Tibial artery (tissue), 4 donors: ENCODE data around the gene IGSF23.

ENCODE experiments used
- DNase-seq, 2 donors: peaks; one replicate each; pipeline ENCODE4 v3.0.0-alpha.2; 2019
- H3K27ac ChIP-seq, 2 donors: fragments of 200-600 bp; sonication (generic) in 1 of 2; 1 replicate in 1 of 2; 2 replicates in 1 of 2; pipeline ENCODE4 v1.5.1; 2018 to 2019; ENCODE audit warnings: mild to moderate bottlenecking in 1 of 2
- H3K27me3 ChIP-seq, 2 donors: fragments of 200-600 bp; sonication (generic) in 1 of 2; one replicate each; pipeline versions ENCODE4 v1.5.1 to v1.6.0; 2016 to 2019
- H3K36me3 ChIP-seq, 3 donors: fragments of 200-600 bp; sonication (generic) in 2 of 3; one replicate each; pipeline ENCODE4 v1.5.1; 2016 to 2019; ENCODE audit warnings: mild to moderate bottlenecking in 2 of 3
- H3K4me1 ChIP-seq, 4 donors: fragments of 200-600 bp; sonication (generic) in 2 of 4; 1 replicate in 3 of 4; 2 replicates in 1 of 4; pipeline ENCODE4 v1.5.1; 2016 to 2019
- H3K4me3 ChIP-seq, 2 donors: fragments of 200-600 bp; sonication (generic) in 1 of 2; 1 replicate in 1 of 2; 2 replicates in 1 of 2; pipeline ENCODE4 v1.5.1; 2018 to 2019; ENCODE audit warnings: mild to moderate bottlenecking in 2 of 2
- H3K9me3 ChIP-seq, 3 donors: fragments of 200-600 bp; sonication (generic) in 1 of 3; one replicate each; pipeline ENCODE4 v1.5.1; 2016 to 2019
- intact Hi-C: fragments of 100-400 bp; cut with DNase I; formaldehyde crosslinking; loops from one replicate; pipeline ENCODE4 v1.15.0; 2023; ENCODE audit warnings: low total_unique reads
- TF ChIP-seq, protein P1 (sequence below), 2 experiments: fragments of 200-600 bp in 1 of 2; fragments of 450-650 bp in 1 of 2; IDR thresholded peaks; one replicate each; pipeline ENCODE4 v1.5.1; 2017 to 2019; ENCODE audit warnings: antibody characterized with exemption in 2 of 2, mild to moderate bottlenecking in 1 of 2, moderate library complexity in 1 of 2

Gene IGSF23

GRCh38 chr19:44575116-44575700, 38.2 kb upstream of the IGSF23 start:
- intact Hi-C loops: loop anchor here (2.0 kb wide), 1 partner anchor 82 kb away; no protein-coding TSS in a partner anchor
- no peaks in the 10 kb centered on the region for H3K9me3 ChIP-seq
- no peaks in the 10 kb centered on the region for H3K36me3 ChIP-seq
- peaks cover 0 to 13% of the 10 kb centered on the region in 2 donors for H3K27me3 ChIP-seq
- no peaks in the 10 kb centered on the region for H3K4me1 ChIP-seq
- H3K27ac ChIP-seq: no peak overlapping the region
- TF ChIP-seq, protein P1, sequence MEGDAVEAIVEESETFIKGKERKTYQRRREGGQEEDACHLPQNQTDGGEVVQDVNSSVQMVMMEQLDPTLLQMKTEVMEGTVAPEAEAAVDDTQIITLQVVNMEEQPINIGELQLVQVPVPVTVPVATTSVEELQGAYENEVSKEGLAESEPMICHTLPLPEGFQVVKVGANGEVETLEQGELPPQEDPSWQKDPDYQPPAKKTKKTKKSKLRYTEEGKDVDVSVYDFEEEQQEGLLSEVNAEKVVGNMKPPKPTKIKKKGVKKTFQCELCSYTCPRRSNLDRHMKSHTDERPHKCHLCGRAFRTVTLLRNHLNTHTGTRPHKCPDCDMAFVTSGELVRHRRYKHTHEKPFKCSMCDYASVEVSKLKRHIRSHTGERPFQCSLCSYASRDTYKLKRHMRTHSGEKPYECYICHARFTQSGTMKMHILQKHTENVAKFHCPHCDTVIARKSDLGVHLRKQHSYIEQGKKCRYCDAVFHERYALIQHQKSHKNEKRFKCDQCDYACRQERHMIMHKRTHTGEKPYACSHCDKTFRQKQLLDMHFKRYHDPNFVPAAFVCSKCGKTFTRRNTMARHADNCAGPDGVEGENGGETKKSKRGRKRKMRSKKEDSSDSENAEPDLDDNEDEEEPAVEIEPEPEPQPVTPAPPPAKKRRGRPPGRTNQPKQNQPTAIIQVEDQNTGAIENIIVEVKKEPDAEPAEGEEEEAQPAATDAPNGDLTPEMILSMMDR (IDR thresholded peaks at IDR 0.05): no peak
- no peak for DNase-seq
- H3K4me3 ChIP-seq: no peak overlapping the region

DNA sequence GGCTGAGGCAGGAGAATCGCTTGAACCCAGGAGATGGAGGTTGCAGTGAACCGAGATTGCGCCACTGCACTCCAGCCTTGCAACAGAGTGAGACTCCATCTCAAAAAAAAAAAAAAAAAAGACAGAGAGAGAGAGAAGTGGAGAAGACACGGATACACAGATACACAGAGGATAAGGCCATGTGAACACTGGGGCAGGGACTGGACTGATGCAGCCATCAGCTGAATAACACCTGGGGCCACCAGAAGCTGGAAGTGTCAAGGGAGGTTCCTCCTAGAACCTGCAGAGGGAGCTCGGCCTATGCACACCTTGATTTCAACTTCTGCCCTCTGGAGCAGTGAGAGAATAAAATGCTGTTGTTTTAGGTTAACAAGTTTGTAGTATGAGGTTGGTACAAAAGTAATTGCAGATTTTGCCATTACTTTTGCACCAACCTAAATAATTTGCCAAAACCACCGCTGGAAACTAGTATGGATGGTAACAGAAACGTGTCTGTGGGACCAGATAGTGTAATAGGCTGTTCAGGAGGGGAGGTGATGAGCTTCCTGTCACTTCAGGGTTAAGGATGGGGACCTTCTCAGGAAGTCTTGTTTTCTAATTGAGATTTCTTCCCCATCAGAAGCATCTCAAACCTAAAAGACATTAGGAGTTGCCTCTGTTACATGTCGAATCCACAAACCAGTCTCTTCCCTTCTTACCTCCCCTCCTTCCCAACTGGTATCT, 36.4 kb upstream of the IGSF23 start:
- Histone ChIP-seq H3K27me3 (peaks cover 0 to 8% of the 10 kb centered on the region in 2 donors), H3K9me3 (no peaks in the 10 kb centered on the region), H3K4me1 (no peaks in the 10 kb centered on the region), H3K36me3 (no peaks in the 10 kb centered on the region), H3K27ac (no peak overlapping the region), H3K4me3 (no peak overlapping the region)
- intact Hi-C loops: no loop called here
- TF ChIP-seq, protein P1 (IDR thresholded peaks at IDR 0.05): no peak
- no peak for DNase-seq

GRCh38 chr19:44577566-44577874, 35.8 kb upstream of the IGSF23 start:
- no peaks in the 10 kb centered on the region for H3K9me3 ChIP-seq
- no peaks in the 10 kb centered on the region for H3K4me1 ChIP-seq
- H3K27me3 ChIP-seq: peaks cover 0 to 5% of the 10 kb centered on the region in 2 donors
- TF ChIP-seq, protein P1 (IDR thresholded peaks at IDR 0.05): no peak
- no peak overlapping the region for H3K4me3 ChIP-seq
- intact Hi-C loops: no loop called here
- no peak for DNase-seq
- no peaks in the 10 kb centered on the region for H3K36me3 ChIP-seq
- no peak overlapping the region for H3K27ac ChIP-seq

GRCh38 chr19:44579663-44580365, 33.5 kb upstream of the IGSF23 start:
- no peaks in the 10 kb centered on the region for H3K9me3 ChIP-seq
- no peak overlapping the region for H3K4me3 ChIP-seq
- H3K27ac ChIP-seq: no peak overlapping the region
- no peak for DNase-seq
- no peaks in the 10 kb centered on the region for H3K4me1 ChIP-seq
- H3K36me3 ChIP-seq: no peaks in the 10 kb centered on the region
- TF ChIP-seq, protein P1 (IDR thresholded peaks at IDR 0.05): no peak
- H3K27me3 ChIP-seq: peaks cover 0 to 11% of the 10 kb centered on the region in 2 donors
- intact Hi-C loops: no loop called here

- TF ChIP-seq, protein P1 (IDR thresholded peaks at IDR 0.05): no peak
- intact Hi-C loops: no loop called here
- no peak for DNase-seq
- H3K4me3 ChIP-seq: no peak overlapping the region
- H3K36me3 ChIP-seq: no peaks in the 10 kb centered on the region
- no peaks in the 10 kb centered on the region for H3K9me3 ChIP-seq
- no peak overlapping the region for H3K27ac ChIP-seq
- peaks cover 0 to 11% of the 10 kb centered on the region in 2 donors for H3K27me3 ChIP-seq
- H3K4me1 ChIP-seq: no peaks in the 10 kb centered on the region
Measured at GRCh38 chr19:44580366-44580895, 32.9 kb upstream of the IGSF23 start.
